ENCODE measurements around the gene ZBP1.

The ZBP1 gene

GRCh38 chr20:57598491-57598890 is 21.7 kb downstream of the ZBP1 start:
- no peak for DNase-seq (ENCODE audit: low spot score)

GRCh38 chr20:57598060-57598459 is 22.2 kb downstream of the ZBP1 start:
- no peak for DNase-seq (ENCODE audit: low spot score)

GRCh38 chr20:57596998-57597939 is 23.0 kb downstream of the ZBP1 start:
- DNase-seq (ENCODE audit: low spot score), result peak; percentile 84

GRCh38 chr20:57596358-57596757 is 23.9 kb downstream of the ZBP1 start:
- no peak for DNase-seq (ENCODE audit: low spot score)

- DNase-seq (ENCODE audit: low spot score), result no peak
Measured at GRCh38 chr20:57595041-57596030, 24.9 kb downstream of the ZBP1 start.

- DNase-seq (ENCODE audit: low spot score), result peak; percentile 77
Measured at GRCh38 chr20:57594092-57594951, 25.9 kb downstream of the ZBP1 start.

GRCh38 chr20:57593134-57593886 is 26.9 kb downstream of the ZBP1 start:
- no peak for DNase-seq (ENCODE audit: low spot score)

- DNase-seq (ENCODE audit: low spot score), result no peak
Measured at GRCh38 chr20:57592263-57593092, 27.7 kb downstream of the ZBP1 start.

- no peak for DNase-seq (ENCODE audit: low spot score)
Measured at GRCh38 chr20:57591289-57592229, 28.7 kb downstream of the ZBP1 start.

- no peak for DNase-seq (ENCODE audit: low spot score)
Measured at GRCh38 chr20:57590485-57591288, 29.5 kb downstream of the ZBP1 start.

GRCh38 chr20:57589728-57590484 is 30.3 kb downstream of the ZBP1 start:
- no peak for DNase-seq (ENCODE audit: low spot score)

GRCh38 chr20:57589123-57589727 is 31.0 kb downstream of the ZBP1 start:
- DNase-seq (ENCODE audit: low spot score), result no peak

GRCh38 chr20:57588596-57588995 is 31.6 kb downstream of the ZBP1 start:
- no peak for DNase-seq (ENCODE audit: low spot score)

- DNase-seq (ENCODE audit: low spot score), result no peak
Measured at GRCh38 chr20:57587989-57588377, 32.2 kb downstream of the ZBP1 start.

- DNase-seq (ENCODE audit: low spot score), result no peak
Measured at GRCh38 chr20:57587278-57587988, 32.8 kb downstream of the ZBP1 start.

GRCh38 chr20:57586943-57587277 is 33.3 kb downstream of the ZBP1 start:
- no peak for DNase-seq (ENCODE audit: low spot score)

All from germinal center (tissue), 1 donor.